MM.1S (cell line): ENCODE results near the gene XPO6.

Source experiments
- DNase-seq: peaks from one replicate; pipeline ENCODE4 v3.0.0-alpha.2; 2015
- H2AFZ ChIP-seq: fragments of 300-600 bp; sonication (generic); 2 replicates; pipeline ENCODE4 v1.6.0; 2016; ENCODE audit warnings: antibody characterized with exemption, low read length
- H3F3A ChIP-seq: fragments of 300-600 bp; sonication (generic); 2 replicates; pipeline ENCODE4 v1.6.1; 2016; ENCODE audit warnings: mild to moderate bottlenecking, antibody characterized with exemption, low read length, moderate library complexity, mixed read lengths; ENCODE audit not compliant: insufficient read depth
- H3K27ac ChIP-seq: fragments of 300-600 bp; sonication (generic); 2 replicates; pipeline ENCODE4 v1.5.1; 2016; ENCODE audit warnings: mild to moderate bottlenecking, low read length
- H3K27me3 ChIP-seq: fragments of 300-600 bp; sonication (generic); replicated peaks from 2 replicates; pipeline ENCODE4 v1.6.0; 2016; ENCODE audit warnings: low read length; ENCODE audit not compliant: insufficient read depth
- H3K36me3 ChIP-seq: fragments of 300-600 bp; sonication (generic); replicated peaks from 2 replicates; pipeline ENCODE4 v1.6.1; 2016; ENCODE audit warnings: mild to moderate bottlenecking, low read length, mixed read lengths; ENCODE audit not compliant: insufficient read depth
- H3K4me1 ChIP-seq: fragments of 300-600 bp; sonication (generic); 2 replicates; pipeline ENCODE4 v1.6.1; 2016; ENCODE audit warnings: low read length, mixed read lengths
- H3K4me2 ChIP-seq: fragments of 300-600 bp; sonication (generic); 2 replicates; pipeline ENCODE4 v1.6.0; 2016; ENCODE audit warnings: low read depth, low read length
- H3K4me3 ChIP-seq: fragments of 300-600 bp; sonication (generic); 2 replicates; pipeline ENCODE4 v1.5.1; 2016; ENCODE audit warnings: low read length, mixed read lengths
- H3K79me2 ChIP-seq: fragments of 300-600 bp; sonication (generic); 2 replicates; pipeline ENCODE4 v1.6.1; 2016; ENCODE audit warnings: mixed run types, low read length, mixed read lengths
- H3K9ac ChIP-seq: fragments of 300-600 bp; sonication (generic); 2 replicates; pipeline ENCODE4 v1.6.1; 2016; ENCODE audit warnings: low read length, mixed read lengths
- H3K9me2 ChIP-seq: fragments of 300-600 bp; sonication (generic); replicated peaks from 2 replicates; pipeline ENCODE4 v1.6.1; 2016; ENCODE audit warnings: mild to moderate bottlenecking, low read length, mixed read lengths; ENCODE audit not compliant: insufficient read depth
- H3K9me3 ChIP-seq: fragments of 300-600 bp; sonication (generic); replicated peaks from 2 replicates; pipeline ENCODE4 v1.6.1; 2016; ENCODE audit warnings: mild to moderate bottlenecking, low read length, mixed read lengths; ENCODE audit not compliant: insufficient read depth
- H4K20me1 ChIP-seq: fragments of 300-600 bp; sonication (generic); 2 replicates; pipeline ENCODE4 v1.6.1; 2016; ENCODE audit warnings: mild to moderate bottlenecking, low read length, moderate library complexity, mixed read lengths; ENCODE audit not compliant: insufficient read depth
- EZH2 ChIP-seq: fragments of 300-600 bp; sonication (generic); optimal IDR thresholded peaks from 2 replicates; pipeline ENCODE3; 2017; ENCODE audit warnings: low read depth, mild to moderate bottlenecking, antibody characterized with exemption, low read length, mixed read lengths
- EZH2phosphoT487 ChIP-seq: fragments of 300-600 bp; sonication (generic); IDR thresholded peaks from 2 replicates; pipeline ENCODE4 v1.6.1; 2018; ENCODE audit warnings: antibody characterized with exemption, low read length
- TF ChIP-seq, protein P1 (sequence below): fragments of 300-600 bp; sonication (generic); IDR thresholded peaks from 2 replicates; pipeline ENCODE4 v1.5.1; 2016; ENCODE audit warnings: antibody characterized with exemption, low read length, mixed read lengths

The XPO6 gene

DNA sequence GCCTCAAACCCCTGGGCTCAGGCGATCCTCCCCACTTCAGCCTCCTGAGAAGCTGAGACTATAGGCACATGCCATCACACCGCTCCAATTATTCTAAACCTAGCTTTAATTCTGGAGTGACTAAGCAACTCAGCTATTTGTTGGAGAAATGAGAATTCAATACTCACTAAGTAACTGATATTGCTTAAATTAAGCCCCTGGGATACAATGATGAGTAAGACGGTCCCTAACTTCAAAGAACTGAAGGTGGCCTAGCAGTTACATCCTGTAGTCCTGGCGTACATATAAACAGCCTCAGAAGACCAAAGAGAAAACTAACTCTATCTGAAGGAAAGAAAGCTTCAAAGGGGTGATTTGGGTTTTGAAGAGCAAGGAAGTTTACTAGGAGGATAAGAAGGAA, 25.0 kb downstream of the XPO6 start:
- Histone ChIP-seq H3K4me2 (no peak overlapping the region), H4K20me1 (peaks cover 75% of the 10 kb centered on the region), H3K36me3 (no peaks in the 10 kb centered on the region), H2AFZ (no peak overlapping the region), H3K9me2 (no peaks in the 10 kb centered on the region), H3K27ac (no peak overlapping the region), H3K4me1 (peaks cover 22% of the 10 kb centered on the region), H3F3A (peaks cover 13% of the 10 kb centered on the region), H3K79me2 (peaks cover 99% of the 10 kb centered on the region), H3K4me3 (no peak overlapping the region), H3K27me3 (no peaks in the 10 kb centered on the region), H3K9ac (no peak overlapping the region), H3K9me3 (no peaks in the 10 kb centered on the region)
- no peak for DNase-seq
- TF ChIP-seq EZH2phosphoT487 = no peak
- no peak for TF ChIP-seq EZH2
- TF ChIP-seq, protein P1, sequence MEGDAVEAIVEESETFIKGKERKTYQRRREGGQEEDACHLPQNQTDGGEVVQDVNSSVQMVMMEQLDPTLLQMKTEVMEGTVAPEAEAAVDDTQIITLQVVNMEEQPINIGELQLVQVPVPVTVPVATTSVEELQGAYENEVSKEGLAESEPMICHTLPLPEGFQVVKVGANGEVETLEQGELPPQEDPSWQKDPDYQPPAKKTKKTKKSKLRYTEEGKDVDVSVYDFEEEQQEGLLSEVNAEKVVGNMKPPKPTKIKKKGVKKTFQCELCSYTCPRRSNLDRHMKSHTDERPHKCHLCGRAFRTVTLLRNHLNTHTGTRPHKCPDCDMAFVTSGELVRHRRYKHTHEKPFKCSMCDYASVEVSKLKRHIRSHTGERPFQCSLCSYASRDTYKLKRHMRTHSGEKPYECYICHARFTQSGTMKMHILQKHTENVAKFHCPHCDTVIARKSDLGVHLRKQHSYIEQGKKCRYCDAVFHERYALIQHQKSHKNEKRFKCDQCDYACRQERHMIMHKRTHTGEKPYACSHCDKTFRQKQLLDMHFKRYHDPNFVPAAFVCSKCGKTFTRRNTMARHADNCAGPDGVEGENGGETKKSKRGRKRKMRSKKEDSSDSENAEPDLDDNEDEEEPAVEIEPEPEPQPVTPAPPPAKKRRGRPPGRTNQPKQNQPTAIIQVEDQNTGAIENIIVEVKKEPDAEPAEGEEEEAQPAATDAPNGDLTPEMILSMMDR = no peak

DNA sequence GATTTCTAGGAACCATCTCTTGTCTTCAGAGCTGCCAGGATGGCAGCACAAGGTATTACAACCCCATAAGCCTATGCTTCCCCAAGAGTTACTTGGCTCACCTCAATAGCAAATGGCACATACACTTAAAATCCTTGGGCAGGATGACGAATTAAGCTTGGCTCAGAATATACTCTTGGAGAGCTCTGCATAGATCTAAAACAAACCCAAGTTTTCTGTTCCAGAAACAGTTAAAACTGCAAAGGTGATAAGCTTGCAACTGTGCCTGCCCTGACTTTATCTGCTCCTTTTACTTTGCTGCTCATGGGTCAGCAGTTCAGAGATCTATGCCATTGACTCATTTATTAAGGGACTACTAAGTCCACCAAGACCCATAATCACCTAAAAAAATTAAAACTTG, 26.1 kb downstream of the XPO6 start:
- H3K36me3 ChIP-seq = no peaks in the 10 kb centered on the region
- no peak overlapping the region for H3K9ac ChIP-seq
- no peak overlapping the region for H3K27ac ChIP-seq
- peaks cover 22% of the 10 kb centered on the region for H3K4me1 ChIP-seq
- no peak overlapping the region for H3K4me3 ChIP-seq
- TF ChIP-seq, protein P1 = no peak
- H3K27me3 ChIP-seq = no peaks in the 10 kb centered on the region
- no peaks in the 10 kb centered on the region for H3K9me2 ChIP-seq
- no peaks in the 10 kb centered on the region for H3K9me3 ChIP-seq
- peaks cover 13% of the 10 kb centered on the region for H3F3A ChIP-seq
- no peak overlapping the region for H3K4me2 ChIP-seq
- no peak overlapping the region for H2AFZ ChIP-seq
- H4K20me1 ChIP-seq = peaks cover 67% of the 10 kb centered on the region
- H3K79me2 ChIP-seq = peaks cover 99% of the 10 kb centered on the region
- DNase-seq = no peak

GRCh38 chr16:28184625-28185024, 27.1 kb downstream of the XPO6 start:
- TF ChIP-seq EZH2 (no peak), EZH2phosphoT487 (no peak)
- TF ChIP-seq, protein P1 = no peak
- H3K79me2 ChIP-seq = peaks cover 99% of the 10 kb centered on the region
- no peak overlapping the region for H2AFZ ChIP-seq
- no peak for DNase-seq
- H3K4me2 ChIP-seq = no peak overlapping the region
- no peaks in the 10 kb centered on the region for H3K9me2 ChIP-seq
- H3F3A ChIP-seq = peaks cover 13% of the 10 kb centered on the region
- no peak overlapping the region for H3K9ac ChIP-seq
- H3K27ac ChIP-seq = no peak overlapping the region
- peaks cover 22% of the 10 kb centered on the region for H3K4me1 ChIP-seq
- no peaks in the 10 kb centered on the region for H3K27me3 ChIP-seq
- no peaks in the 10 kb centered on the region for H3K36me3 ChIP-seq
- no peaks in the 10 kb centered on the region for H3K9me3 ChIP-seq
- H3K4me3 ChIP-seq = no peak overlapping the region
- H4K20me1 ChIP-seq = peaks cover 60% of the 10 kb centered on the region

GRCh38 chr16:28183930-28184329, 27.8 kb downstream of the XPO6 start:
- H3K27ac ChIP-seq = no peak overlapping the region
- no peak overlapping the region for H2AFZ ChIP-seq
- H3K4me3 ChIP-seq = no peak overlapping the region
- H3K9ac ChIP-seq = no peak overlapping the region
- no peaks in the 10 kb centered on the region for H3K27me3 ChIP-seq
- H3K36me3 ChIP-seq = no peaks in the 10 kb centered on the region
- DNase-seq = no peak
- peaks cover 22% of the 10 kb centered on the region for H3K4me1 ChIP-seq
- no peak overlapping the region for H3K4me2 ChIP-seq
- TF ChIP-seq EZH2phosphoT487 = no peak
- peaks cover 53% of the 10 kb centered on the region for H4K20me1 ChIP-seq
- no peaks in the 10 kb centered on the region for H3K9me2 ChIP-seq
- H3K79me2 ChIP-seq = peaks cover 99% of the 10 kb centered on the region
- H3F3A ChIP-seq = peaks cover 13% of the 10 kb centered on the region
- H3K9me3 ChIP-seq = no peaks in the 10 kb centered on the region
